MM.1S (cell line): ENCODE data around the gene KCNA3.

Experiments used
- CTCF ChIP-seq: fragments of 300-600 bp; sonication (generic); IDR thresholded peaks from 2 replicates; pipeline ENCODE4 v1.5.1; 2016; ENCODE audit warnings: antibody characterized with exemption, low read length, mixed read lengths
- EZH2phosphoT487 ChIP-seq: fragments of 300-600 bp; sonication (generic); IDR thresholded peaks from 2 replicates; pipeline ENCODE4 v1.6.1; 2018; ENCODE audit warnings: antibody characterized with exemption, low read length

- TF ChIP-seq CTCF (peak; percentile 11; the same call in 1 of the 2 replicates), EZH2phosphoT487 (no peak)
Measured at GRCh38 chr1:110674337-110675059, at the start of gene KCNA3.
